Activated naive CD8-positive, alpha-beta T cell treated with anti-CD3 and anti-CD28 coated beads, Interleukin-2, amount 50 U/mL, for 24 hours (primary cell): Measurements from ENCODE around the gene ITGB4.

Experiments
- ATAC-seq: fragments of 150-1000 bp; cut with Tn5 transposase; one replicate; pipeline ENCODE4 v1.10.0; 2021
- DNase-seq: peaks from one replicate; pipeline ENCODE4 v3.0.0; 2021
- H3K27ac Mint-ChIP-seq: one replicate; pipeline ENCODE4 v1.8.0; 2021; ENCODE audit warnings: mild to moderate bottlenecking, mixed read lengths
- H3K27me3 Mint-ChIP-seq: one replicate; pipeline ENCODE4 v1.8.0; 2021; ENCODE audit warnings: mixed read lengths
- H3K36me3 Mint-ChIP-seq: one replicate; pipeline ENCODE4 v1.8.0; 2021; ENCODE audit warnings: low read depth, mixed read lengths
- H3K4me1 Mint-ChIP-seq: one replicate; pipeline ENCODE4 v1.8.0; 2021; ENCODE audit warnings: mixed read lengths
- H3K4me3 Mint-ChIP-seq: one replicate; pipeline ENCODE4 v1.8.0; 2021; ENCODE audit warnings: mild to moderate bottlenecking, moderate library complexity, mixed read lengths
- H3K9me3 Mint-ChIP-seq: one replicate; pipeline ENCODE4 v1.8.0; 2021; ENCODE audit warnings: mixed read lengths

Gene ITGB4

GRCh38 chr17:75707079-75707571 lies 14.1 kb upstream of the ITGB4 start:
- Mint-ChIP-seq H3K27me3 (no peaks in the 10 kb centered on the region), H3K4me1 (no peaks in the 10 kb centered on the region), H3K4me3 (no peak overlapping the region), H3K9me3 (no peaks in the 10 kb centered on the region), H3K36me3 (peaks cover 9% of the 10 kb centered on the region), H3K27ac (no peak overlapping the region)
- DNase-seq (no peak), ATAC-seq (no peak)

GRCh38 chr17:75712446-75712845 lies 8.8 kb upstream of the ITGB4 start:
- no peaks in the 10 kb centered on the region for H3K36me3 Mint-ChIP-seq
- no peak overlapping the region for H3K27ac Mint-ChIP-seq
- H3K27me3 Mint-ChIP-seq: peaks cover 7% of the 10 kb centered on the region
- H3K4me3 Mint-ChIP-seq: no peak overlapping the region
- no peaks in the 10 kb centered on the region for H3K9me3 Mint-ChIP-seq
- DNase-seq (no peak), ATAC-seq (no peak)
- H3K4me1 Mint-ChIP-seq: no peaks in the 10 kb centered on the region

- no peak overlapping the region for H3K27ac Mint-ChIP-seq
- DNase-seq (no peak), ATAC-seq (no peak)
- no peaks in the 10 kb centered on the region for H3K36me3 Mint-ChIP-seq
- H3K9me3 Mint-ChIP-seq: no peaks in the 10 kb centered on the region
- peaks cover 18% of the 10 kb centered on the region for H3K27me3 Mint-ChIP-seq
- H3K4me3 Mint-ChIP-seq: no peak overlapping the region
- peaks cover 4% of the 10 kb centered on the region for H3K4me1 Mint-ChIP-seq
Observed at GRCh38 chr17:75719732-75720131, 1.5 kb upstream of the ITGB4 start.

GRCh38 chr17:75721463-75722011 lies 278 bp downstream of the ITGB4 start:
- Mint-ChIP-seq H3K36me3 (no peaks in the 10 kb centered on the region), H3K27ac (no peak overlapping the region), H3K27me3 (peaks cover 14% of the 10 kb centered on the region), H3K9me3 (no peaks in the 10 kb centered on the region), H3K4me3 (no peak overlapping the region), H3K4me1 (peaks cover 4% of the 10 kb centered on the region)
- DNase-seq (no peak), ATAC-seq (peak; percentile 26)

GRCh38 chr17:75722076-75722475 lies 817 bp downstream of the ITGB4 start:
- Mint-ChIP-seq H3K27me3 (peaks cover 14% of the 10 kb centered on the region), H3K4me3 (no peak overlapping the region), H3K9me3 (no peaks in the 10 kb centered on the region), H3K27ac (no peak overlapping the region), H3K36me3 (no peaks in the 10 kb centered on the region), H3K4me1 (peaks cover 4% of the 10 kb centered on the region)
- DNase-seq: no peak
- no peak for ATAC-seq

- Mint-ChIP-seq H3K27ac (no peak overlapping the region), H3K4me1 (peaks cover 4% of the 10 kb centered on the region), H3K9me3 (no peaks in the 10 kb centered on the region), H3K36me3 (no peaks in the 10 kb centered on the region), H3K4me3 (no peak overlapping the region), H3K27me3 (peaks cover 14% of the 10 kb centered on the region)
- no peak for ATAC-seq
- DNase-seq: no peak
Observed at GRCh38 chr17:75722542-75723095, 1.4 kb downstream of the ITGB4 start.

GRCh38 chr17:75723171-75723930 lies 2.1 kb downstream of the ITGB4 start:
- ATAC-seq (no peak), DNase-seq (no peak)
- no peak overlapping the region for H3K27ac Mint-ChIP-seq
- H3K4me1 Mint-ChIP-seq: peaks cover 4% of the 10 kb centered on the region
- H3K9me3 Mint-ChIP-seq: no peaks in the 10 kb centered on the region
- H3K4me3 Mint-ChIP-seq: no peak overlapping the region
- H3K27me3 Mint-ChIP-seq: peaks cover 14% of the 10 kb centered on the region
- H3K36me3 Mint-ChIP-seq: no peaks in the 10 kb centered on the region

- Mint-ChIP-seq H3K27me3 (peaks cover 11% of the 10 kb centered on the region), H3K27ac (no peak overlapping the region), H3K4me3 (no peak overlapping the region), H3K9me3 (no peaks in the 10 kb centered on the region), H3K4me1 (peaks cover 4% of the 10 kb centered on the region), H3K36me3 (no peaks in the 10 kb centered on the region)
- DNase-seq: no peak
- ATAC-seq: no peak
Observed at GRCh38 chr17:75724016-75725003, 3.1 kb downstream of the ITGB4 start.

GRCh38 chr17:75725504-75725903 lies 4.2 kb downstream of the ITGB4 start:
- Mint-ChIP-seq H3K4me3 (no peak overlapping the region), H3K27ac (no peak overlapping the region), H3K4me1 (peaks cover 2% of the 10 kb centered on the region), H3K27me3 (peaks cover 2% of the 10 kb centered on the region), H3K36me3 (no peaks in the 10 kb centered on the region), H3K9me3 (no peaks in the 10 kb centered on the region)
- no peak for ATAC-seq
- DNase-seq: no peak

- no peaks in the 10 kb centered on the region for H3K36me3 Mint-ChIP-seq
- DNase-seq (no peak), ATAC-seq (no peak)
- no peaks in the 10 kb centered on the region for H3K4me1 Mint-ChIP-seq
- H3K27me3 Mint-ChIP-seq: no peaks in the 10 kb centered on the region
- no peaks in the 10 kb centered on the region for H3K9me3 Mint-ChIP-seq
- no peak overlapping the region for H3K27ac Mint-ChIP-seq
- H3K4me3 Mint-ChIP-seq: no peak overlapping the region
Observed at GRCh38 chr17:75727391-75727790, 6.1 kb downstream of the ITGB4 start.

GRCh38 chr17:75729351-75729750 lies 8.1 kb downstream of the ITGB4 start:
- ATAC-seq (no peak), DNase-seq (no peak)
- no peaks in the 10 kb centered on the region for H3K9me3 Mint-ChIP-seq
- H3K4me3 Mint-ChIP-seq: no peak overlapping the region
- no peaks in the 10 kb centered on the region for H3K36me3 Mint-ChIP-seq
- H3K27me3 Mint-ChIP-seq: no peaks in the 10 kb centered on the region
- no peaks in the 10 kb centered on the region for H3K4me1 Mint-ChIP-seq
- H3K27ac Mint-ChIP-seq: no peak overlapping the region

GRCh38 chr17:75730065-75730464 lies 8.8 kb downstream of the ITGB4 start:
- DNase-seq: no peak
- H3K27ac Mint-ChIP-seq: no peak overlapping the region
- H3K4me3 Mint-ChIP-seq: no peak overlapping the region
- no peaks in the 10 kb centered on the region for H3K36me3 Mint-ChIP-seq
- H3K9me3 Mint-ChIP-seq: no peaks in the 10 kb centered on the region
- H3K27me3 Mint-ChIP-seq: no peaks in the 10 kb centered on the region
- ATAC-seq: no peak
- peaks cover 2% of the 10 kb centered on the region for H3K4me1 Mint-ChIP-seq

- H3K36me3 Mint-ChIP-seq: no peaks in the 10 kb centered on the region
- no peaks in the 10 kb centered on the region for H3K27me3 Mint-ChIP-seq
- no peaks in the 10 kb centered on the region for H3K9me3 Mint-ChIP-seq
- ATAC-seq (no peak), DNase-seq (no peak)
- H3K27ac Mint-ChIP-seq: no peak overlapping the region
- peaks cover 2% of the 10 kb centered on the region for H3K4me1 Mint-ChIP-seq
- H3K4me3 Mint-ChIP-seq: no peak overlapping the region
Observed at GRCh38 chr17:75731086-75731715, 9.9 kb downstream of the ITGB4 start.
